HL-60 (cell line): Measurements from ENCODE around the gene EIF5.

Experiments used
- GABPA ChIP-seq: IDR thresholded peaks from 2 replicates; pipeline ENCODE4 v1.6.1; 2012; ENCODE audit warnings: low read depth
- POLR2AphosphoS5 ChIP-seq: IDR thresholded peaks from 2 replicates; pipeline ENCODE4 v1.6.1; 2012; ENCODE audit warnings: low read depth
- SPI1 ChIP-seq: IDR thresholded peaks from 2 replicates; pipeline ENCODE4 v1.6.1; 2012; ENCODE audit warnings: low read depth, mild to moderate bottlenecking, borderline replicate concordance
- TF ChIP-seq, protein P1 (sequence below): IDR thresholded peaks from one replicate; pipeline ENCODE4 v1.5.1; 2011; ENCODE audit warnings: low read length, control low read depth, inconsistent platforms; ENCODE audit not compliant: insufficient read depth

GRCh38 chr14:103329401-103330347 lies 4.4 kb upstream of the EIF5 start:
- TF ChIP-seq, protein P1, sequence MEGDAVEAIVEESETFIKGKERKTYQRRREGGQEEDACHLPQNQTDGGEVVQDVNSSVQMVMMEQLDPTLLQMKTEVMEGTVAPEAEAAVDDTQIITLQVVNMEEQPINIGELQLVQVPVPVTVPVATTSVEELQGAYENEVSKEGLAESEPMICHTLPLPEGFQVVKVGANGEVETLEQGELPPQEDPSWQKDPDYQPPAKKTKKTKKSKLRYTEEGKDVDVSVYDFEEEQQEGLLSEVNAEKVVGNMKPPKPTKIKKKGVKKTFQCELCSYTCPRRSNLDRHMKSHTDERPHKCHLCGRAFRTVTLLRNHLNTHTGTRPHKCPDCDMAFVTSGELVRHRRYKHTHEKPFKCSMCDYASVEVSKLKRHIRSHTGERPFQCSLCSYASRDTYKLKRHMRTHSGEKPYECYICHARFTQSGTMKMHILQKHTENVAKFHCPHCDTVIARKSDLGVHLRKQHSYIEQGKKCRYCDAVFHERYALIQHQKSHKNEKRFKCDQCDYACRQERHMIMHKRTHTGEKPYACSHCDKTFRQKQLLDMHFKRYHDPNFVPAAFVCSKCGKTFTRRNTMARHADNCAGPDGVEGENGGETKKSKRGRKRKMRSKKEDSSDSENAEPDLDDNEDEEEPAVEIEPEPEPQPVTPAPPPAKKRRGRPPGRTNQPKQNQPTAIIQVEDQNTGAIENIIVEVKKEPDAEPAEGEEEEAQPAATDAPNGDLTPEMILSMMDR: no peak
- TF ChIP-seq GABPA (no peak), SPI1 (peak; percentile 98), POLR2AphosphoS5 (no peak; the same call in 1 of the 2 replicates)
